Measurements from ENCODE around the gene ANG.
"Not testable (repeated sequence)": the region's sequence is repeated elsewhere in the genome, so short reads cannot be mapped to it uniquely, and the experiment has no call there.

The ANG gene

DNA sequence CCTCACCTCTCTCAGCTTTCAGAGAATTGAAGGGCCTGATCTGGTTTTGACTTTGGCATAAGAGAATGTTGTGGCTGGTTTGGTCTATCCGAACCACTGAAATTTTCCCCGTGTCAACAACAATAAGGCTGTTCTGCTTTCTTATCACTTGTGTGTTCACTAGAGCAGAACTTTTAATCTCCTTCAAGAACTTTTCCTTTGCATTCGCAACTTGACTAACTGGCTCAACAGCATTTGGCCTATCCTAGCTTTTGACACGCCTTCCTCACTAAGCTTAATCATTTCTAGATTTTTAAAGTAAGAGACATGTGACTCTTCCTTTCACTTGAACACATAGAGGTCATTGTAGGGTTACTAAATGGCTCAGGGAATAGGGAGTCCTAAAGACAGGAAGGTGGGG, 31.2 kb downstream of the ANG start:
- Histone ChIP-seq H3K4me1 (ENCODE audit: low read length) (peaks cover 51% of the 10 kb centered on the region), H3K9me3 (ENCODE audit: insufficient read depth, low read length) (peaks cover 14% of the 10 kb centered on the region; the same call in 1 of the 2 replicates), H4K20me1 (ENCODE audit: insufficient read depth, low read length) (no peaks in the 10 kb centered on the region), H3K27me3 (ENCODE audit: low read depth, low read length) (peaks cover 9% of the 10 kb centered on the region; the same call in 1 of the 2 replicates), H3K79me2 (ENCODE audit: low read length) (no peaks in the 10 kb centered on the region), H2AFZ (ENCODE audit: low read depth, low read length) (0 out of 2 replicates have a peak overlapping the region, but pooled peaks have one; percentile 36), H3K36me3 (replicated peaks; ENCODE audit: low read depth, low read length) (peaks cover 12% of the 10 kb centered on the region), H3K4me2 (ENCODE audit: low read length) (peak overlapping the region; percentile 38), H3K9ac (ENCODE audit: low read length) (no peak overlapping the region), H3K27ac (ENCODE audit: low read length) (peak overlapping the region; percentile 24), H3K4me3 (ENCODE audit: low read length) (no peak overlapping the region)
- TF ChIP-seq, protein P1, sequence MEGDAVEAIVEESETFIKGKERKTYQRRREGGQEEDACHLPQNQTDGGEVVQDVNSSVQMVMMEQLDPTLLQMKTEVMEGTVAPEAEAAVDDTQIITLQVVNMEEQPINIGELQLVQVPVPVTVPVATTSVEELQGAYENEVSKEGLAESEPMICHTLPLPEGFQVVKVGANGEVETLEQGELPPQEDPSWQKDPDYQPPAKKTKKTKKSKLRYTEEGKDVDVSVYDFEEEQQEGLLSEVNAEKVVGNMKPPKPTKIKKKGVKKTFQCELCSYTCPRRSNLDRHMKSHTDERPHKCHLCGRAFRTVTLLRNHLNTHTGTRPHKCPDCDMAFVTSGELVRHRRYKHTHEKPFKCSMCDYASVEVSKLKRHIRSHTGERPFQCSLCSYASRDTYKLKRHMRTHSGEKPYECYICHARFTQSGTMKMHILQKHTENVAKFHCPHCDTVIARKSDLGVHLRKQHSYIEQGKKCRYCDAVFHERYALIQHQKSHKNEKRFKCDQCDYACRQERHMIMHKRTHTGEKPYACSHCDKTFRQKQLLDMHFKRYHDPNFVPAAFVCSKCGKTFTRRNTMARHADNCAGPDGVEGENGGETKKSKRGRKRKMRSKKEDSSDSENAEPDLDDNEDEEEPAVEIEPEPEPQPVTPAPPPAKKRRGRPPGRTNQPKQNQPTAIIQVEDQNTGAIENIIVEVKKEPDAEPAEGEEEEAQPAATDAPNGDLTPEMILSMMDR (IDR thresholded peaks at IDR 0.05; ENCODE audit: low read depth, low read length), result no peak
- TF ChIP-seq EZH2phosphoT487 (IDR thresholded peaks at IDR 0.05; ENCODE audit: low read depth), result no peak

DNA sequence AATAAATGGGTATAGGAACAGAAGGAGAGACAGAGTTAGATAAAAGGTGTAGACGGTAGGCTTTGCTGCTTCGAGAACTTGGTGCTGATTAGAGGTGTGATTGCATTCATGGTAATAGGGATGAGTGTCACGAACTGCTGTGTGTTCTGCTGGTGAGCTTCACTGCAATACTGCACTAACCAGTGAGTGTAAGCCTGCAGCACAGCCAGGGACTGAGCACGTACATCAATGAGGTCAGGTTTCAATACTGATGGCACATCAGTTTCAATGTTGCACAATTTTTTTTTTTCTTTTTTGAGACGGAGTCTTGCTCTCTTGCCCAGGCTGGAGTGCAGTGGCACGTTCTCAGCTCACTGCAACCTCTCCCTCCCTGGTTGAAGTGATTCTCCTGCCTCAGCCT, 32.2 kb downstream of the ANG start:
- H3K27me3 ChIP-seq (ENCODE audit: low read depth, low read length), result peaks cover 9% of the 10 kb centered on the region; the same call in 1 of the 2 replicates
- no peak overlapping the region for H3K27ac ChIP-seq (ENCODE audit: low read length)
- no peak overlapping the region for H3K4me3 ChIP-seq (ENCODE audit: low read length)
- H2AFZ ChIP-seq (ENCODE audit: low read depth, low read length), result no peak overlapping the region
- no peaks in the 10 kb centered on the region for H3K79me2 ChIP-seq (ENCODE audit: low read length)
- no peak overlapping the region for H3K4me2 ChIP-seq (ENCODE audit: low read length)
- H3K4me1 ChIP-seq (ENCODE audit: low read length), result peaks cover 51% of the 10 kb centered on the region
- peaks cover 10% of the 10 kb centered on the region; the same call in 1 of the 2 replicates for H3K9me3 ChIP-seq (ENCODE audit: insufficient read depth, low read length)
- TF ChIP-seq EZH2phosphoT487 (IDR thresholded peaks at IDR 0.05; ENCODE audit: low read depth), result no peak
- TF ChIP-seq, protein P1 (IDR thresholded peaks at IDR 0.05; ENCODE audit: low read depth, low read length), result no peak
- peaks cover 9% of the 10 kb centered on the region for H3K36me3 ChIP-seq (replicated peaks; ENCODE audit: low read depth, low read length)
- H3K9ac ChIP-seq (ENCODE audit: low read length), result no peak overlapping the region
- no peaks in the 10 kb centered on the region for H4K20me1 ChIP-seq (ENCODE audit: insufficient read depth, low read length)

DNA sequence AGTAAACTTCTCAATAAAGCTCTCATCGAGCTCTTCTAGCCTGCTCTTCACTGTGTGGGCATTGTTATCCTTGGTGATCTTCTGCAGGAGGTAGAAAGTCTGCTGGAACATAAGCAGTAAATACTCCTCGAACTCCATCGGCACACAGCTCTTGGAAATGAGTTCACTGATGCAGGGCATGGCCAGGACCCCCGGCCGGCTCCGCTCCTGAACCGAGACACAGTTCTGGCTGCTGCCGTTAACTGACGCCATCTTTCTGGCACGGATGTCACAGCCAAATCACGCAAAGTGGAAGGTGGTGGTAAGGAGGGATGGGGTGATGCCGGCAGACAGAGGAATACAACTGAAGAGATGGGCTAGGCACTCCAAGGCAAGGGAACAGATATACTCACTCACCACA, 33.5 kb downstream of the ANG start:
- no peak overlapping the region for H3K27ac ChIP-seq (ENCODE audit: low read length)
- peaks cover 58% of the 10 kb centered on the region for H3K4me1 ChIP-seq (ENCODE audit: low read length)
- no peaks in the 10 kb centered on the region for H4K20me1 ChIP-seq (ENCODE audit: insufficient read depth, low read length)
- no peak overlapping the region for H3K4me2 ChIP-seq (ENCODE audit: low read length)
- no peaks in the 10 kb centered on the region for H3K79me2 ChIP-seq (ENCODE audit: low read length)
- H2AFZ ChIP-seq (ENCODE audit: low read depth, low read length), result no peak overlapping the region
- H3K27me3 ChIP-seq (ENCODE audit: low read depth, low read length), result peaks cover 9% of the 10 kb centered on the region; the same call in 1 of the 2 replicates
- H3K9ac ChIP-seq (ENCODE audit: low read length), result no peak overlapping the region
- H3K9me3 ChIP-seq (ENCODE audit: insufficient read depth, low read length), result peaks cover 4% of the 10 kb centered on the region; the same call in 1 of the 2 replicates
- TF ChIP-seq, protein P1 (IDR thresholded peaks at IDR 0.05; ENCODE audit: low read depth, low read length), result no peak
- no peak for TF ChIP-seq EZH2phosphoT487 (IDR thresholded peaks at IDR 0.05; ENCODE audit: low read depth)
- H3K36me3 ChIP-seq (replicated peaks; ENCODE audit: low read depth, low read length), result peaks cover 3% of the 10 kb centered on the region
- no peak overlapping the region for H3K4me3 ChIP-seq (ENCODE audit: low read length)

DNA sequence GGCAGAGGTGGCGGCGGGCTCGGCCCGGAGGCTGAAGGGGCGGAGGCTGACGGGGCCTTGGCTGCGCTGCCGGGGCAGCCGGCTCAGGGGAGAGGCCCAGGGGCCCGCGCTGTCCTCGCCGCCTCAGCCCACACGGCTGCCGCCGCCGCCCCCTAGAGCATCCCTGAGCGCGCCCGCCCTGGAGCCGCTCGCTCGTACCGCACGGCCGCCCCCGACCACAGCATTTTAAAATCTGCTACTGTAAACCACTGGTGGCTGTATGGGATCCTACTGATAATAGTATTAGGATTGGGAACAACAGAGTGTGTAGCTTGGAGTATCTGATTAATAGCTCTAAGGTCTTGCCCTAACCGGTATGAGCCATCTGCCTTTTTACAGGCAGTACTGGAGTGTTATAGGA, 34.9 kb downstream of the ANG start:
- Histone ChIP-seq H3K4me2 (ENCODE audit: low read length) (peak overlapping the region; percentile 97), H3K27me3 (ENCODE audit: low read depth, low read length) (peaks cover 9% of the 10 kb centered on the region; the same call in 1 of the 2 replicates), H3K9me3 (ENCODE audit: insufficient read depth, low read length) (peaks cover 4% of the 10 kb centered on the region; the same call in 1 of the 2 replicates), H3K4me1 (ENCODE audit: low read length) (peaks cover 60% of the 10 kb centered on the region), H4K20me1 (ENCODE audit: insufficient read depth, low read length) (no peaks in the 10 kb centered on the region), H3K4me3 (ENCODE audit: low read length) (peak overlapping the region; percentile 83), H3K79me2 (ENCODE audit: low read length) (no peaks in the 10 kb centered on the region), H3K9ac (ENCODE audit: low read length) (peak overlapping the region; percentile 57), H3K27ac (ENCODE audit: low read length) (no peak overlapping the region), H2AFZ (ENCODE audit: low read depth, low read length) (peak overlapping the region; percentile 86), H3K36me3 (replicated peaks; ENCODE audit: low read depth, low read length) (peaks cover 3% of the 10 kb centered on the region)
- no peak for TF ChIP-seq EZH2phosphoT487 (IDR thresholded peaks at IDR 0.05; ENCODE audit: low read depth)
- TF ChIP-seq, protein P1 (IDR thresholded peaks at IDR 0.05; ENCODE audit: low read depth, low read length), result no peak

DNA sequence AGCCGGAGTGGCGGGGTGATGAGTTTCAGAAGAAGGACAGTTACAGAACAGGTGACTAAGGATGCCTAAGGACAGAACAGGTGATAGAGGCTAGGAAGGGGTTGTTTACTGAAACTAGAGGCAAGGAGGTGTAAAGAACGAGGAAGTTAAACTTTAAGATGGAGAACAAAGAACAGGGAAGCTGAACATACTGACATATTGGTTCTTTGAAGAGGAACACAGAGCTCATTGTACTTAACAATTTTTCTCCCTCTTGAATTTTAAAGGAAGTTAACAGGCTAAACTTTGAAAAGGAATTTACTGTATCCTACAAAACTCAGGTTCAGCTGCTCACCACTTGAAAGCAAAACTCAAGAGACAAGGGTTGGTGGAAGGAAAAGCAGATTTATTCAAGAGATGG, 37.6 kb downstream of the ANG start:
- Histone ChIP-seq H3K27ac (ENCODE audit: low read length) (peak overlapping the region; percentile 13; the same call in 1 of the 2 replicates), H3K4me1 (ENCODE audit: low read length) (peaks cover 42% of the 10 kb centered on the region), H2AFZ (ENCODE audit: low read depth, low read length) (peak overlapping the region; percentile 39; the same call in 1 of the 2 replicates), H3K4me3 (ENCODE audit: low read length) (peak overlapping the region; percentile 34), H3K4me2 (ENCODE audit: low read length) (peak overlapping the region; percentile 49)
- not testable (repeated sequence) for H3K9me3 ChIP-seq (ENCODE audit: insufficient read depth, low read length); H3K9ac ChIP-seq (ENCODE audit: low read length); H3K27me3 ChIP-seq (ENCODE audit: low read depth, low read length); H3K36me3 ChIP-seq (replicated peaks; ENCODE audit: low read depth, low read length); H3K79me2 ChIP-seq (ENCODE audit: low read length); H4K20me1 ChIP-seq (ENCODE audit: insufficient read depth, low read length)
